Liver (tissue), 3 donors: Measurements from ENCODE around the gene ATG14.

Source experiments
- ATF3 ChIP-seq: IDR thresholded peaks from 2 replicates; pipeline ENCODE4 v1.6.1; 2016; ENCODE audit warnings: antibody characterized with exemption
- EGR1 ChIP-seq, 2 donors: IDR thresholded peaks; 2 replicates each; pipeline ENCODE4 v1.6.1; 2016 to 2018; ENCODE audit warnings: antibody characterized with exemption in 2 of 2, low read depth in 2 of 2
- FOXA1 ChIP-seq: IDR thresholded peaks from 2 replicates; pipeline ENCODE4 v1.6.1; 2016; ENCODE audit warnings: antibody characterized with exemption
- GABPA ChIP-seq, 2 donors: IDR thresholded peaks in 1 of 2; conservative IDR thresholded peaks in 1 of 2; 2 replicates each; pipeline ENCODE4 v1.6.1; 2016; ENCODE audit warnings: antibody characterized with exemption in 2 of 2, mild to moderate bottlenecking in 1 of 2, moderate library complexity in 1 of 2
- JUND ChIP-seq, 2 donors: IDR thresholded peaks; 2 replicates each; pipeline ENCODE4 v1.6.1; 2016; ENCODE audit warnings: antibody characterized with exemption in 2 of 2
- RAD21 ChIP-seq, 2 donors: IDR thresholded peaks; 2 replicates each; pipeline ENCODE4 v1.6.1; 2016; ENCODE audit warnings: antibody characterized with exemption in 2 of 2, mild to moderate bottlenecking in 2 of 2
- SP1 ChIP-seq: IDR thresholded peaks from 2 replicates; pipeline ENCODE4 v1.6.1; 2018; ENCODE audit warnings: antibody characterized with exemption, mild to moderate bottlenecking
- TAF1 ChIP-seq: conservative IDR thresholded peaks from 2 replicates; pipeline ENCODE4 v1.6.1; 2016; ENCODE audit warnings: antibody characterized with exemption, mild to moderate bottlenecking
- YY1 ChIP-seq: IDR thresholded peaks from 2 replicates; pipeline ENCODE4 v1.6.1; 2016; ENCODE audit warnings: antibody characterized with exemption, mild to moderate bottlenecking
- TF ChIP-seq, protein P1 (sequence below): fragments of 150-350 bp; IDR thresholded peaks from 2 replicates; pipeline ENCODE4 v1.5.1; 2017; ENCODE audit warnings: improper control_type of control experiment, low read depth, low read length; ENCODE audit not compliant: missing input control
- TF ChIP-seq, protein P2 (sequence below): IDR thresholded peaks from 2 replicates; pipeline ENCODE4 v1.6.1; 2016; ENCODE audit warnings: antibody characterized with exemption
- TF ChIP-seq, protein P3 (sequence below): IDR thresholded peaks from 2 replicates; pipeline ENCODE4 v1.6.1; 2016; ENCODE audit warnings: antibody characterized with exemption, mild to moderate bottlenecking
- TF ChIP-seq, protein P4 (sequence below): IDR thresholded peaks from 2 replicates; pipeline ENCODE4 v1.6.1; 2016; ENCODE audit warnings: antibody characterized with exemption
- donor health status: healthy.
- donor health status: healthy.

GRCh38 chr14:55366271-55366670 lies 45.4 kb downstream of the ATG14 start:
- TF ChIP-seq JUND (IDR thresholded peaks at IDR 0.05): no peak
- no peak for TF ChIP-seq TAF1
- no peak for TF ChIP-seq YY1
- no peak for TF ChIP-seq SP1
- TF ChIP-seq, protein P1, sequence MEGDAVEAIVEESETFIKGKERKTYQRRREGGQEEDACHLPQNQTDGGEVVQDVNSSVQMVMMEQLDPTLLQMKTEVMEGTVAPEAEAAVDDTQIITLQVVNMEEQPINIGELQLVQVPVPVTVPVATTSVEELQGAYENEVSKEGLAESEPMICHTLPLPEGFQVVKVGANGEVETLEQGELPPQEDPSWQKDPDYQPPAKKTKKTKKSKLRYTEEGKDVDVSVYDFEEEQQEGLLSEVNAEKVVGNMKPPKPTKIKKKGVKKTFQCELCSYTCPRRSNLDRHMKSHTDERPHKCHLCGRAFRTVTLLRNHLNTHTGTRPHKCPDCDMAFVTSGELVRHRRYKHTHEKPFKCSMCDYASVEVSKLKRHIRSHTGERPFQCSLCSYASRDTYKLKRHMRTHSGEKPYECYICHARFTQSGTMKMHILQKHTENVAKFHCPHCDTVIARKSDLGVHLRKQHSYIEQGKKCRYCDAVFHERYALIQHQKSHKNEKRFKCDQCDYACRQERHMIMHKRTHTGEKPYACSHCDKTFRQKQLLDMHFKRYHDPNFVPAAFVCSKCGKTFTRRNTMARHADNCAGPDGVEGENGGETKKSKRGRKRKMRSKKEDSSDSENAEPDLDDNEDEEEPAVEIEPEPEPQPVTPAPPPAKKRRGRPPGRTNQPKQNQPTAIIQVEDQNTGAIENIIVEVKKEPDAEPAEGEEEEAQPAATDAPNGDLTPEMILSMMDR: no peak
- no peak for TF ChIP-seq EGR1 (IDR thresholded peaks at IDR 0.05; ENCODE audit: low read depth in 2 of 2)
- no peak for TF ChIP-seq RAD21 (IDR thresholded peaks at IDR 0.05)
- TF ChIP-seq GABPA (IDR thresholded peaks at IDR 0.05 in 1 of 2, conservative IDR thresholded peaks at IDR 0.05 in 1 of 2): no peak
- TF ChIP-seq, protein P2, sequence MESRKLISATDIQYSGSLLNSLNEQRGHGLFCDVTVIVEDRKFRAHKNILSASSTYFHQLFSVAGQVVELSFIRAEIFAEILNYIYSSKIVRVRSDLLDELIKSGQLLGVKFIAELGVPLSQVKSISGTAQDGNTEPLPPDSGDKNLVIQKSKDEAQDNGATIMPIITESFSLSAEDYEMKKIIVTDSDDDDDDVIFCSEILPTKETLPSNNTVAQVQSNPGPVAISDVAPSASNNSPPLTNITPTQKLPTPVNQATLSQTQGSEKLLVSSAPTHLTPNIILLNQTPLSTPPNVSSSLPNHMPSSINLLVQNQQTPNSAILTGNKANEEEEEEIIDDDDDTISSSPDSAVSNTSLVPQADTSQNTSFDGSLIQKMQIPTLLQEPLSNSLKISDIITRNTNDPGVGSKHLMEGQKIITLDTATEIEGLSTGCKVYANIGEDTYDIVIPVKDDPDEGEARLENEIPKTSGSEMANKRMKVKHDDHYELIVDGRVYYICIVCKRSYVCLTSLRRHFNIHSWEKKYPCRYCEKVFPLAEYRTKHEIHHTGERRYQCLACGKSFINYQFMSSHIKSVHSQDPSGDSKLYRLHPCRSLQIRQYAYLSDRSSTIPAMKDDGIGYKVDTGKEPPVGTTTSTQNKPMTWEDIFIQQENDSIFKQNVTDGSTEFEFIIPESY: no peak
- TF ChIP-seq ATF3: no peak
- TF ChIP-seq, protein P3, sequence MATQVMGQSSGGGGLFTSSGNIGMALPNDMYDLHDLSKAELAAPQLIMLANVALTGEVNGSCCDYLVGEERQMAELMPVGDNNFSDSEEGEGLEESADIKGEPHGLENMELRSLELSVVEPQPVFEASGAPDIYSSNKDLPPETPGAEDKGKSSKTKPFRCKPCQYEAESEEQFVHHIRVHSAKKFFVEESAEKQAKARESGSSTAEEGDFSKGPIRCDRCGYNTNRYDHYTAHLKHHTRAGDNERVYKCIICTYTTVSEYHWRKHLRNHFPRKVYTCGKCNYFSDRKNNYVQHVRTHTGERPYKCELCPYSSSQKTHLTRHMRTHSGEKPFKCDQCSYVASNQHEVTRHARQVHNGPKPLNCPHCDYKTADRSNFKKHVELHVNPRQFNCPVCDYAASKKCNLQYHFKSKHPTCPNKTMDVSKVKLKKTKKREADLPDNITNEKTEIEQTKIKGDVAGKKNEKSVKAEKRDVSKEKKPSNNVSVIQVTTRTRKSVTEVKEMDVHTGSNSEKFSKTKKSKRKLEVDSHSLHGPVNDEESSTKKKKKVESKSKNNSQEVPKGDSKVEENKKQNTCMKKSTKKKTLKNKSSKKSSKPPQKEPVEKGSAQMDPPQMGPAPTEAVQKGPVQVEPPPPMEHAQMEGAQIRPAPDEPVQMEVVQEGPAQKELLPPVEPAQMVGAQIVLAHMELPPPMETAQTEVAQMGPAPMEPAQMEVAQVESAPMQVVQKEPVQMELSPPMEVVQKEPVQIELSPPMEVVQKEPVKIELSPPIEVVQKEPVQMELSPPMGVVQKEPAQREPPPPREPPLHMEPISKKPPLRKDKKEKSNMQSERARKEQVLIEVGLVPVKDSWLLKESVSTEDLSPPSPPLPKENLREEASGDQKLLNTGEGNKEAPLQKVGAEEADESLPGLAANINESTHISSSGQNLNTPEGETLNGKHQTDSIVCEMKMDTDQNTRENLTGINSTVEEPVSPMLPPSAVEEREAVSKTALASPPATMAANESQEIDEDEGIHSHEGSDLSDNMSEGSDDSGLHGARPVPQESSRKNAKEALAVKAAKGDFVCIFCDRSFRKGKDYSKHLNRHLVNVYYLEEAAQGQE: no peak
- no peak for TF ChIP-seq FOXA1
- TF ChIP-seq, protein P4, sequence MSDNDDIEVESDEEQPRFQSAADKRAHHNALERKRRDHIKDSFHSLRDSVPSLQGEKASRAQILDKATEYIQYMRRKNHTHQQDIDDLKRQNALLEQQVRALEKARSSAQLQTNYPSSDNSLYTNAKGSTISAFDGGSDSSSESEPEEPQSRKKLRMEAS: no peak
